NOMO-1 treated with dmso at 0.1 percent for 144 hours (cell line): ENCODE data around the gene SEPTIN1.
"Not testable (repeated sequence)": the region's sequence is repeated elsewhere in the genome, so short reads cannot be mapped to it uniquely, and the experiment has no call there.

ENCODE experiments used
- DNase-seq: peaks from one replicate; lab custom pipeline; 2025; ENCODE audit not compliant: unreplicated experiment; lab: John Stamatoyannopoulos, UW

SEPTIN1 gene

DNA sequence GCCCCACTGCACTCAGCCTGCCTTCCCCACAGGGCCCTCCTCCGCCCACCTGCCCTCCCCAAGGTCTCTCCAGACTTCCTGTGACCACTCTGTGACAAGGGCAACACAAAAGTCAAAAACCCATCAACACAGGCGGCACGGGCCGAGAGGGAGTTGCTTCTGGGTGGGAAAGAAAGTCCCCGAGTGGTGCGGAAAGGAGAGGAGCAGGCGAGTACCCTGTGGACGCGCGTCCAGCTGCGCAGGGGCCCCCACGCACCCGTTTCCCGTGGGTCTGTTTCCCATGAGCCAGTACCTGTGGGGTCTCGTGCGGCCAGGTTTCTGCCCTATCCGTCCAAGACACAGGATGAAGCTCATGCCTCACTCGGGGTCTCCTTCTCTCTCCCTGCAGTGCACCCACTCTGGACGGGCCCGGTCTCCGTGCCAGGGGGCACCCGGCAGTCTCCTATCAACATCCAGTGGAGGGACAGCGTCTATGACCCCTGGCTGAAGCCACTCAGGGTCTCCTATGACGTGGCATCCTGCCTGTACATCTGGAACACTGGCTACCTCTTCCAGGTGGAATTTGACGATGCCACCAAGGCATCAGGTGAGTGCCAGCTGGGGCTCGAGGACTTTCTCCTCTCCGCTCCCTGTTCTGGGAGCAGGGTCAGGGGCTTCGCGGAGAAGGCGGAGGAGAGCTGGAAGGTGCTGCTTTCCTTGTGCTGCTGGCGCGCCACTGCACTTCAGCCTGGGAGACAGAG, 39.4 kb downstream of the SEPTIN1 start:
- no peak for DNase-seq

GRCh38 chr16:30341971-30342370, 40.4 kb downstream of the SEPTIN1 start:
- DNase-seq, result not testable (repeated sequence)

DNA sequence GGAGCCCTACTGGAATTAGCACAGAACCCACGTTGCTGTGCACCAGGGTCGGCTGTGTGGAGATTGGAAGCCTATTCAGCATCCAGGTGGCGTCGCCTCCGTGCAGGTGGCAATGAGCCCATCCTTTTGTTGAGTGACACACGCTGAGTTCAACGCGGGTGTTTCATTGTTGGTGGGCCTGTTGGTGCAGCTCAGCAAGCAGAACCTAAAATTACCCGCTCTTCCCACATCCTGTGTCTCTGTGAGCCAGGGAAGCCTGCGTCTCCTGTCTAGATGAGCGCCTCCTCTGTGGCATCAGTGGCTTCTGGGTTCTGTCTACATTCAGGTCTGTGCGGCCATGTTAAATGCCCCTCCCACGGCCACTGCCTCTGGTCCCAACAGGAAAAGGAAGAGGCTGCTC, 41.7 kb downstream of the SEPTIN1 start:
- no peak for DNase-seq

GRCh38 chr16:30338715-30339114, 43.6 kb downstream of the SEPTIN1 start:
- not testable (repeated sequence) for DNase-seq

- DNase-seq, result not testable (repeated sequence)
Measured at GRCh38 chr16:30337964-30338357, 44.4 kb downstream of the SEPTIN1 start.

- DNase-seq, result no peak
Measured at GRCh38 chr16:30335598-30336474, 46.5 kb downstream of the SEPTIN1 start.

DNA sequence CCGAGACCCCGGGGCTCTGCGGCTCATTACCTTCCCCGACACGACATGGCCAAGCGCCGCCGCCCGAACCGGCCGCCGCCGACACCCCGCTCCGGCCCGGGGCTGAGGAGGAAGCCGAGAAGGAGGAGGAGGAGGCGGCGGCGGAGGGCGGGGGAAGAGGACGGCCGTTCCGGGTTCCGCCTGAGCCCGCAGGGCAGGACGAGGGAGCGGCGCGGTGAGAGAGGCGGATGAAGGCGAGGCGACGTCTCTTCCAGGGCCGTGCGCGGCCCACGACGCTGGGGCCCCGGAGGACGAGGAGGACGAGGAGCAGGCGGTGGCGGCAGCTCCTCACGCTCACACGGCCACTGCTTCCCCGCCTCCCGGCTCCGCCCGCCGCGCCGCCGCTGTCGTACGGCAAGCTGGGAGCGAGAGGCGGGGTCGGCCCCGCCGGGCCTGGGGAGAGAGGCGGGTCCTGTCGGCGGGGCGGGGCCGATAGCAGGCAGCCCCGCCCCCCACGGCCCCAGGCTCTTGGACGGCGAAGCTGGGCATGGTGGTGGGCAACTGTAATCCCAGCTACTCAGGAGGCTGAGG, 47.2 kb downstream of the SEPTIN1 start:
- peak; percentile 56 for DNase-seq

GRCh38 chr16:30334473-30334989, 47.8 kb downstream of the SEPTIN1 start:
- DNase-seq, result peak; percentile 62
